Measurements from ENCODE around the gene CACNB2. TPM values are rescaled to one million over a fixed set of nuclear protein-coding genes. Genes with fewer than 3 reads are reported as not detected.

Gene CACNB2
- total RNA-seq, 1 donor from 2014 or later: 55.9 TPM

DNA sequence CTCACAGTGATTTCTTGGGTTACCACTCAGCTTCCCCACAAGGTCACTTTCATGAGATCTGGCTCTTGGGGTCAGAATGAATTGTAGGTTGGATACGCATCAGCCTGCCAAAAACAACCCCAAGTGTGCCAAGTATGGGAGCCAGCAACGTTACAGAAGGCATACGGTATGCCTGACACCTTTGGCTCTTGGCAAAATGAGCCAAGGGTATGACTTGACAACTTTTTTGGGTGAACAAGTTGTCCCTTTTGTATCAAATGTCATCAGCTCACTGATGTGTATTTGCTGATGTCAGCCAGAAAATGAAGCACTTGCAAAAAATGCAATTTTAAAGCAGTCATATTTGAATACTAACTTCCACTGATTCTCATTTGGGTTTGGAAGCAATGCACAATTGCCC is 168.4 kb downstream of the CACNB2 start:
- ATAC-seq (peak; percentile 85), DNase-seq (peak; percentile 51)
- intact Hi-C loops (cut with micrococcal nuclease): no loop called here

DNA sequence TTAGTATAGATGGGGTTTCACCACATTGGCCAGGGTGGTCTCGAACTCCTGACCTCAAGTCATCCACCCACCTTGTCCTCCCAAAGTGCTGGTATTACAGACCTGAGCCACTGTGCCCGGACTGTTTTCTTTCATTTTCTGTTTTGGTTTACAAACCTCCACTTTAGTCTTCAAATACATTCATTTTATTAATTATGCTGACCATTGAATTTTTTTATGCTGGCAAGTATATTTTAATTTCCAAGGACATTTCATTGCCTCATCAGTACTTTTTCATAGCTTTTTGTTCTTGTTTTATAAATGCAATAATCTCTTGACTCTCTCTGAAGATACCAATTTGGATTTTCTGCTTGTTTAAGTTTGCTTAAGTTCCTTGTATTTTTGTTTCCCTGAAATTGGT is 170.5 kb downstream of the CACNB2 start:
- DNase-seq (no peak), ATAC-seq (no peak)
- intact Hi-C loops (cut with micrococcal nuclease): no loop called here

DNA sequence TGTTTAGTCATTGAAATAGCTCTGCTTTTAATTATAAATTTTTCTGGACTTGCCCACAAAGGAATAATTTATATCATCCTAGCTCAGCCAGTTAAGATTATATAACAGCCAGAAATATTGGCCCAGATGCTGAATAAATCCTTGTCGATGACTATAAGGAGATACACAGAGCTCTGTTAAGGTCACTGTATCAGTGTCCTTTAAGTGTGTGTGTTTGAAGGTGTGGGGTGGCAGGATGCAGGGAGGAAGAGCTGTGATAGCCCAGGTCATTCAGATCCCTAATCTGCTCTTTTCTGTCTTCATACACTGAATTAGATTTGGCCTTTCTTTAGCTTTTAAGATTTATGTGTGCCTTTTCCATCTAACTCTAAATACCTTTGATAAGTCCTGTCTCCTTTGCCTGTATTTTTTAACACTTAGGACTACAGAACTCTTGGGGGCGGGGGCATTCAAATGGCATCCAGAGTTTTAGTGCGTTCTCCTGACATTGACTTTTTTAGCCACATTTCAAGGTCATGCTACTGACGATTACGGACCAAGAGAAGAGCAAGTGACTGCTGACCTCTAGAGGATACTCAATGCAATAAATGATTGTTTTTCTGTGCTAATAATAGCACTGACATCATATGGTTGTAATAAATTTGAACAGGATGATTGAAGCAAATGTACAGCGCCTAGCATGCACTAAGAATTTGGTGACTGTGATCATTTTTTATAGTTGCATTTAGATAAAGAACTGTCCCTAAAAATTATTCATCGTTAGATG is 172.3 kb downstream of the CACNB2 start:
- DNase-seq: no peak
- intact Hi-C loops (cut with micrococcal nuclease): no loop called here
- ATAC-seq: peak; percentile 72

DNA sequence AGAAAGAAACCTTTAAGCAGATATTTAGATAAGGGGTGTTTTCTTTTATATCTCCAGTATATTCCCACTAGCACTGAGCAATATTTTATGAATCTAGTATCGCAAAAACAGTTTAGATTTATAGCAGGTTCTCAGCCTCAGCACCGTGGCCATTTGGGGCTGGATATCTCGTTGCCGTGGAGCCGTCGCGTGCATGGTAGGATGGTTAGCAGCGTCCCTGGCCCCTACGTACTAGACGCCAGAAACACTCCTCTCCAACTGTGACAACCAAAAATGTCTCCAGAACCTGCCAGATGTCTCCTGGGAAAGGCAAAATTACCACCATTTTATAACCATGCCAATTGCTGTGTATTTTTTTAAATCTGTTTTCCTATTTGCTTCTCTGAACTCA is 172.9 kb downstream of the CACNB2 start:
- peak; percentile 34 for DNase-seq
- peak; percentile 25 for ATAC-seq
- intact Hi-C loops (cut with micrococcal nuclease): no loop called here

DNA sequence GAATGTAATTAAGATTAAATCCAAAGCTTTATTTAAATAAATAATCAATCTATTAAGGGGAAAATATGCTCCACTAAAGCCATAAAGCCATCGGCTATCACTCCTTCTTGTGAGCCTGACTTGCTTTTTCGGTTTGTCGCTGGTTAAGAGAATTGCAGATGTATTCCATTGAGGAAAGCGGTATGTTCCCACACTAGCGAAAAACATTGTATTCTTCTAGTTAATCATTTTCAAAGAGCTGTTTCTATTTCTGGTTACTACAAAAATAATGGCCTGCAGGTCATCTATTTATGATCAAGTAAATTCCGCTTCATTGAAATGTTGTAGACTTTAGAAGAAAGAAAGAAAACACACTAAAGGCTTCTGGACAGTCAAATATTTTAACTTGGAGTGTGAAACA is 173.4 kb downstream of the CACNB2 start:
- ATAC-seq (peak; percentile 28), DNase-seq (no peak)
- intact Hi-C loops (cut with micrococcal nuclease): no loop called here

DNA sequence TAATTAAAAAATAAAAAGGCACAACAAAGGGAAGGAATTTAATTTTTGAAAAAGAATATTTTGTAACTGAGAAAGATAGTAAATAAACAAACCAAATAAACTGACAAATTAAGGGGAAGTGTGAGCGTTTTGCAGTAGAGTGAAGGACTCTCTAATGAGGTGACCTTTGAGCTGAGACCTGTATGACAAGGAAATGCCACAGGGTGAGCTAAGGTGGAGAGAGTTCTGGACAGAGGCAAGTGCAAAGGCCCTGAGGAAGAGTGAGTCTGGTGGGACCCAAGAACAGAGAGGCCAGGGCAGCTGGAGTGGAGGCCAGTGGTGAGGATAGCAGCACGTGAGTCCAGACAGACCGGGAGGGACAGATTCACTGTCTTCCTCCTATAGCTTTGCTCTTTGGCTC is 179.4 kb downstream of the CACNB2 start:
- ATAC-seq (no peak), DNase-seq (no peak)
- intact Hi-C loops (cut with micrococcal nuclease): no loop called here

DNA sequence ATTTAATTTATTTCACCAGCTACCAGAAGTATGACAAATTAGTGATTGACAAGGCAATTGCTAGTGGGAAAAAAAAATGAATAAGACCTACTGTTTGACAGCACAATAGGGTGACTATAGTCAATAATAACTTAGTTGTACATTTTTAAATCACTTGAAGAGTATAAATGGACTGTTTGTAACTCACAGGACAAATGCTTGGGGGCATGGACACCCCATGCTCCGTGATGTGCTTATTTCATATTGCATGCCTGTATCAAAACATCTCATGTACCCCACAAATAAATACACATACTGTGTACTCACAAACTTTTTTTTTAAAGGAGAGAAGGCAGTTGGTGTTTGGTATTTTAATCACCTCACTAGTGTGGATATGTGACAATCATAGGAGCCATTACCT is 181.1 kb downstream of the CACNB2 start:
- intact Hi-C loops (cut with micrococcal nuclease): no loop called here
- DNase-seq (no peak), ATAC-seq (no peak)

DNA sequence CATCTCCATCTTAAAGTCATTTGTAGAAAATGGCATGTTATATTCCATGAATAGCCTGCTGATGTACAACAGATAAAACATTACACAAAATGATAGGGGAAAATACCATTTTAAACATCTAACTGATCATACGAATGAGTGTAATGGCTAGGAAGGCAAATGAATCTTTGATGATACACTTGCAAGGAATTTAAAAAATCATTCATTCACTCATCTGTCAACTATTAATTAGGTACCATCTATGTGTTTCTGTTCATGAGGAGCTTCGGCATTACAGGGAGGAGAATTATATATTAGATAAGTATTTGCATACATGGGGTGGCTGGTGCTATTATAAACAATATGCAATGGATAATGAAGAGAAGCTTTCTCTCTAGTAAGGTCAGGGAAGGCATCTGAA is 183.7 kb downstream of the CACNB2 start:
- no peak for DNase-seq

DNA sequence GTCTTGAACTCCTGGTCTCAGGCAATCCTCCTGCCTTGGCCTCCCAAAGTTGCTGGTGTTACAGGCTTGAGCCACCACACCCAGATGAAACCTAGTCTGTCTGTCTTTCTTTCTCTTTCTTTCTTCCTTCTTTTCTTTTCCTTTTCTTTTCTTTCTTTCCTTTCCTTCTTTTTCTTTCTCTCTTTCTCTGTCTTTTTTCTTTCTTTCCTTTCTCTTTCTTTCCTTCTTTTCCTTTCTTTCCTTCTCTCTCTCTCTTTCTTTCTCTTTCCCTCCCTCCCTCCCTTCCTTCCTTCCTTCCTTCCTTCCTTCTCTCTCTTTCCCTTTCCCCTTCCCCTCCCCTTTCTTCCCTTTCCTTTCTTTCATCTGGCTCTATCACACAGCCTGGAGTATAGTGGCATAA is 185.2 kb downstream of the CACNB2 start:
- intact Hi-C loops (cut with micrococcal nuclease): no loop called here
- DNase-seq (no peak), ATAC-seq (no peak)

More for the DNA sequence above, 183.7 kb downstream of the CACNB2 start:
- ATAC-seq: no peak
- intact Hi-C loops (cut with micrococcal nuclease): no loop called here

DNA sequence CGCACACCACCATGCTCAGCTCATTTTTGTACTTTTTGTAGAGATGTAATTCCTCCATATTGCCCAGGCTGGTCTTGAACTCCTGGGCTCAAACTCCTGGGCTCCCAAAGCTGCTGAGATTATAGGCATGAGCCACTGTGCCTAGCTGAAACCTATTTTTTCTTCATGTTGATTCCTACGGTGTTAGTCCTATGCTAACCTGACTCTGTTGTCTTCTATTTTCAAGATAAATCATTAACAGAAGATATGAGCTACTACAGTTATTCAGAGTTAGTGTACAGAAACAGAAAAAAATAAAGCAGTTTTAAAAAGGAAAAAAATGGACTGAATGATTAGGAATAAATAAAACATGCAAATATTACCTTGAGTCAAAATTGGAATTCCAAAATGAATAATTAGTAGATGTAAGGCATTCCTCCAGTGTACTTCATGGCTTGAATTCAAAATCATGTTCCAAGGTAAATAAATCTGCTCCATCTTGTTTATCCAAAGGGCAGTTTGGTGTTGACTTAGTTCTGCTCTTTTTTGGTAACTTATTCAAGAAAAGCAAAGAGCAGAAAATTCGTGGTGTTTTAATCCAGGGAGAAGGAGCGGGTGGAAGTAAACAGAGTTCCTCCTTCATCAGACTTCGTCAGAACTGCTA is 185.8 kb downstream of the CACNB2 start:
- intact Hi-C loops (cut with micrococcal nuclease): no loop called here
- ATAC-seq (no peak), DNase-seq (no peak)

DNA sequence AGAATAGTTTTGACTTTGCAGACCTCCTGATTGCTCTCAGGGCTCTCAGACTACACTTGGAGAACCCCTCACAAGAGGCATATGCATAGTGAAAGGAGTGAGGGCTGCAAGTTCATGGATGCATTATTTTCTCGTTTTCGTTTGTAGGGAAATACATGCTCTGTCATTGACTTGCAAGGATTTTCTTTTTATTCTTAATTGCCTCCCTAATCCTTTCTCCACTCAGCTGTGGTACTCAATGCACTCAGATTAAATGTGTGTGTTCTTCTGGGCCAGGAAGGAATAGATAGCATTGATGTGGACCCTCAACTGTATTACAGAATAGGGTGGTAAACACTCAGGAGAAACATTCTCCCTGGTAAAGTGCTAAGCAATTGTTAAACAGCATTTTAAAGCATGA is 188.7 kb downstream of the CACNB2 start:
- intact Hi-C loops (cut with micrococcal nuclease): no loop called here
- ATAC-seq (no peak), DNase-seq (no peak)

DNA sequence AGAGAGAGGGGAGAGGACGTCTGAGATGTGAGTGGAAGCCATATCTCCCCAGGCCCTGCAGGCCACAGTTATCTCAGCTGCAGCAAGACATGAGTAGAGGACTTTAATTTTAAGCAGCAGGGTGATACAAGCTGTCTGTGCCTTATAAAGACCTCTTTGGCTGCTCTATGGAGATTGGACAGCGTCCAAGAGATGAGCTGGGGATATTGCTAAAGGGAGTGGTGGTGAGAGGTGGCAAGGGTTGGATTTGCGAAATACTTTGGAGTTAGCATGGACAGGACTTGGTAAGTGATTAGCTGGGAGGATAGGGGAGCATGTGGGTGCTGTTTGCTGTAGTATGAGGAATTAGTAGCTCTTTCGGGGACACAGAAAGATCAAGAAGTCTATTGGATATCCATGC is 191.8 kb downstream of the CACNB2 start:
- ATAC-seq: peak; percentile 14
- intact Hi-C loops (cut with micrococcal nuclease): no loop called here
- no peak for DNase-seq

DNA sequence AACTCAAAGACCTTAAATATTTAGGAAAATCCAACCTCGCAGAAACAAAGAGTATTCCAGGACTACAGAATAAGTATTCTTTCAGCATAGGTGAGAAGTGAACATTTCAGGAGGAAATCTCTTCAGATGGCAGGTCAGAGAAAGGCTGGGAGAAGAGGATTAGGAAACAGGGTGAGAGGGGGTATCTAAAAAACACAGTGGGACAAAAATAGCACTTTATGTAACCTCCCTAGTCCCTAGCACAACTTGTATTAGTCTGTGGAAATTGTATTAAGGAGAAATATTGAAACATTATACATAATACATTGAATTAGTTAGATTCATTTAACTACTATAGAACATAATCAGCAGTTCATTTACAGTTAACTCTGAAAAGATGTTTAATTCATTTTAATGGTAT is 192.3 kb downstream of the CACNB2 start:
- ATAC-seq: peak; percentile 70
- intact Hi-C loops (cut with micrococcal nuclease): no loop called here

DNA sequence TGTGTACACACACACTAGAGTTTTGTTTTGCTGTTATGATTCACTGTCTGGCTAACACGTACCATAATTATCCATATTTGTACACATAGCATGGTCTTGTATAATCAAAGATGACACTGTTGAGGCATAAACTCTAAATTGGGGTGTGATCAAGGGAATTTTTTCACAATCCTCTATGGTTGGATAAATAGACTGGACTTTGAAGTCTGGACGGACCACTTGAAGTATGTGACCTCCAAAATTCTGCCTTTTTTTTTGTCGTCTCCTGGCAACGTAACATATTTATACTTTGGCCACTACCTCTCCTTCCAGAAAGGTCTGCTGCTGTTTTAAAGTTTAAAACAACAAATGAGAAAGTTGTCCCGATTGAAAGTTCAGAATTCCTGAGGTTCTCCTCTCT is 193.4 kb downstream of the CACNB2 start:
- DNase-seq (no peak), ATAC-seq (no peak)
- intact Hi-C loops (cut with micrococcal nuclease): no loop called here

More for the DNA sequence above, 192.3 kb downstream of the CACNB2 start:
- DNase-seq: no peak

DNA sequence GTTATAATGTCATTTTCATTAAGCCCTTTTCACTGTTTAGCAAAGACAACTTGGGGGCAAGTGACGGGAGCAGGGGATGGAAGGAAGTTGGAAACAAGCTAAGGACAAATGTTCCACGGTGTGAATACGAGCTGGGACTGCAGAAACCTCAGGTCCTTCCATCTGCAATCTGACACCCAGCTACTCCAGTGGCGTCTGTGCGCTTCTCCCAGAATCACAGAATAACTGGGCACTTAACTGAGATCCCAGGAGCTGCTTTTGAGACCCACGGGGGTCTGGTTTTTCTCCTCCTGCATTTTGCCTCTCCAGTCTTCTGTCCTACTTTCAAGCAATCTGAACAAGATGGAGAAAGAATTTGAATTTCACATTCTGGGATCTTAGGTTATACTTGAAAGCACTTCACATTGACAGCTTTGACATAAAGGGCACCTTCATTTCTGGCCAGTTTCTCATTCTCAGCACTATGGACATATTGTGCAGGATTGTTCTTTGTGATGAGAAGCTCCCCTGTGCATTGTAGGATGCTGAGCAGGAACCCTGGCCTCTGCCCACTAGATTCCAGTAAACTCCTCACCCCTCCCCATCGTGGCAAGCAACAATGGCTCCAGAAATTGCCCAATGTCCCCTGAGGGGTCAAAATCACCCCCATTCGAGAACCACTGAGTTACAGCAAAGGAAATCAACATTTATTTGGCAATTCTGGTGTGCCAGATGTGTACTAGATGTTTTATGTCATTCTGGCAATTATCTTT is 194.1 kb downstream of the CACNB2 start:
- DNase-seq (no peak), ATAC-seq (peak; percentile 56)
- intact Hi-C loops (cut with micrococcal nuclease): no loop called here

DNA sequence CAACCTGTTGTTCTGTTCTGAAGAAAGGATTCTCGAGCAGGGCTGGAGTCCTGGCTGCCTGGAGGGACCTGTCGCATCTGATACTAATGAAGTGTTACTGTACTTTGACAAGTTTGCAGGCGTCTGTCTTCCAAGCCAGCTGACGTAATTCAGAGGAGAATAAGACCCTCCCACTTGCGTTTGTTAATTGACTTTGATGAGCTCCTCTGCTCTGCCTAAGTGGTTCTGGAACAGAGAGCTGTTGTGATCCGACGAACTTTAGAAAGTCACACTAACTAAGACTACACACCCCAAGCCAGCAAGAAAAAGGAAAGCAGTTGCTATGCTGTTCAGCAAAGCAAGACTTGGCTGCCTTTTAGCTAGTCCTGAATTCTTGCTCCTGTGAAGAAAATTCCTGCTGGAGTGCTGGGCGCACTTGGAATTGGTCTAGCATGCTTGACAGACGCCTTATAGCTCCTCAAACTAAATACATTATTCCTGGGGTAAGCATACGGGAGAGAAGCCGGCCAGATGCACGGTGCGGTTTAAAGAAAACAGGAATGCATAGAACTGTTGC is 200.3 kb downstream of the CACNB2 start:
- ATAC-seq (peak; percentile 86), DNase-seq (peak; percentile 53)
- intact Hi-C loops (cut with micrococcal nuclease): no loop called here

DNA sequence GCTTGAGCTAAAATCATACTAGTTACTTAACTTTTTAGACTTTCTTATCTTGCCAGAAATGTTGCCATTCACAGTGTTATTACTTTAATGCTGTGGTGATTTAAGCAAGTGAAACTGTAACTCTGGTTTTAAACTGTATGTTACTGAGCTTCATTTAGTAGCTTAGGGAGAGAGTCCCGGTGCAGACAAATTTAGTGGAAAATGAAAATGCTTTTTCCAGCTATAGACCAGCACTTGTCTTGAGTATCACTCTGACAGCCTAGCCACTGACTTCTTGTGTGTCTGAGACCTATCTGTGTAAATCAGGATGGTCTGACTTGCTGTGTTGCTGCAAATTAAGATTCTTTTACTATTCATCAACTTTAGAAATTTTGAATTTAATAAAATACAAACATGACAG is 200.8 kb downstream of the CACNB2 start:
- DNase-seq (no peak), ATAC-seq (peak; percentile 37)
- intact Hi-C loops (cut with micrococcal nuclease): no loop called here

DNA sequence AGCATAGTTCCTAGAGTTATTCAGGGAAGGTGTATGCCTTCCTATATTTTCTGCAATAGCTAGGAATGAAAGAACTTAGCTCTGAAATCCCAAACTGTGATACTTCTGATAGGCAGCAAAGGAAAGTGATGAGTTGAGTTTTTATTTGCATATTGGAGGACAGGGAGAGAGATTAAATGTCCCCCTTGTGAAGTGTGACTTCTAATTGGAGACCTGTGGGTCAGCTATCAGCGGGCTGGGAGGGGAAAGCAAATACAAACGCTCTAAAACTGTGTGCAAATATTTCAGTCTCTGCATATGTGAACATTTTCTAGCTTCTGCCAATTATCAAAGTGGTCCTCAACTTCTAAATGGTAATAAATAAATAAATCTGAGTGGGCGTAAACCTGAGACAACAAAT is 203.3 kb downstream of the CACNB2 start:
- no peak for DNase-seq
- intact Hi-C loops (cut with micrococcal nuclease): no loop called here
- peak; percentile 47 for ATAC-seq

DNA sequence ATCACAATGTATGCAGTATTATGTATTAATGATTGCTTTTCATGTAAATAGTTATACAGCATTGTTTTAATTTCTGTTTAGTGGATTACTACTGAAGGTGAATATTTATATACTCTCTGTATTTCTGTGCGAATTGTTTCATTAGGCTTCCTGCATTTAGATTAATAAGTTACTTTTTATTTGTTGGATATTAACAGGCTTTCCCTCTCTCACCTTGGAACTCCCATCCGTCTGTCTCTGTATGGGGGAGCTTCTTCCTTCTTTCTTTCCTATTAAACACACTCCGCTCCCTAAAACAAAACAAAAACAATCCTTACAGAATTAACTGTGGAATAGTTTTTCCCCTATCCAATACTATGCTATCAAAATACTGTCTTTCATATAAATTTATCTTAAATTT is 205.1 kb downstream of the CACNB2 start:
- ATAC-seq (no peak), DNase-seq (no peak)
- intact Hi-C loops (cut with micrococcal nuclease): no loop called here

DNA sequence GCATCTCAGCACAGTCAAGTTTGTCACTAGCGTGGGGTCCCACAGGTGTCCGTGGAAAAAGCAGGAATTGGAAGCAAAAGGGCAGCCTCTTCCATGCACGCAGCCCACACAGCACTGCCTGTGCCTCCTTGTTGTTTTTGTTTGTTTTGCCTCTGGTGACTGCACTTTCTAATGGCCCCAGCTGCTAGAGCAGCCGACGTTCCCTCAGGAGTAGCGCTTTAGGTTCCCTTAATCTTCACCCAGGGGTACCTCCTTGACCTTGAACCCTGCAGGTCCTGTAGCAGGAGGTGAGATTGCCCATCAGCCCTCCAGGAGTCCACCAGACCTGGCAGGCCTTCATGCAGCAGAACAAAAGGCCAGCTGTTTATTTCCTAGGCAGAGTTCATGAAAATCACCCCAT is 210.1 kb downstream of the CACNB2 start:
- DNase-seq (no peak), ATAC-seq (peak; percentile 10)
- intact Hi-C loops (cut with micrococcal nuclease): no loop called here

Data from left ventricle myocardium superior (tissue), 1 donor.